Activated T-cell treated with anti-CD3 and anti-CD28 coated beads, Interleukin-2, amount 50 U/mL, for 24 hours (primary cell): ENCODE data around the gene PMEPA1.

Experiments
- DNase-seq: peaks from one replicate; pipeline ENCODE4 v3.0.0-alpha.2; 2020
- H3K27ac Mint-ChIP-seq: 2 replicates; pipeline ENCODE4 v1.8.0; 2020; ENCODE audit warnings: mild to moderate bottlenecking, mixed read lengths
- H3K27me3 Mint-ChIP-seq: 2 replicates; pipeline ENCODE4 v1.8.0; 2020; ENCODE audit warnings: mixed read lengths
- H3K36me3 Mint-ChIP-seq: 2 replicates; pipeline ENCODE4 v1.8.0; 2020; ENCODE audit warnings: low read depth, mixed read lengths
- H3K4me1 Mint-ChIP-seq: 2 replicates; pipeline ENCODE4 v1.8.0; 2020; ENCODE audit warnings: low read depth, mixed read lengths
- H3K4me3 Mint-ChIP-seq: 2 replicates; pipeline ENCODE4 v1.8.0; 2020; ENCODE audit warnings: mild to moderate bottlenecking, moderate library complexity, mixed read lengths
- H3K9me3 Mint-ChIP-seq: 2 replicates; pipeline ENCODE4 v1.8.0; 2020; ENCODE audit warnings: mixed read lengths

PMEPA1 gene

GRCh38 chr20:57675773-57676172, 34.0 kb downstream of the PMEPA1 start:
- no peak overlapping the region for H3K4me3 Mint-ChIP-seq
- peaks cover 16% of the 10 kb centered on the region for H3K4me1 Mint-ChIP-seq
- no peaks in the 10 kb centered on the region for H3K9me3 Mint-ChIP-seq
- no peak overlapping the region for H3K27ac Mint-ChIP-seq
- no peaks in the 10 kb centered on the region for H3K27me3 Mint-ChIP-seq
- DNase-seq, result no peak
- no peaks in the 10 kb centered on the region for H3K36me3 Mint-ChIP-seq

GRCh38 chr20:57672953-57673575, 36.8 kb downstream of the PMEPA1 start:
- H3K36me3 Mint-ChIP-seq, result no peaks in the 10 kb centered on the region
- no peak overlapping the region for H3K27ac Mint-ChIP-seq
- H3K4me1 Mint-ChIP-seq, result peaks cover 7% of the 10 kb centered on the region
- no peak overlapping the region for H3K4me3 Mint-ChIP-seq
- H3K9me3 Mint-ChIP-seq, result no peaks in the 10 kb centered on the region
- DNase-seq, result no peak
- no peaks in the 10 kb centered on the region for H3K27me3 Mint-ChIP-seq

DNA sequence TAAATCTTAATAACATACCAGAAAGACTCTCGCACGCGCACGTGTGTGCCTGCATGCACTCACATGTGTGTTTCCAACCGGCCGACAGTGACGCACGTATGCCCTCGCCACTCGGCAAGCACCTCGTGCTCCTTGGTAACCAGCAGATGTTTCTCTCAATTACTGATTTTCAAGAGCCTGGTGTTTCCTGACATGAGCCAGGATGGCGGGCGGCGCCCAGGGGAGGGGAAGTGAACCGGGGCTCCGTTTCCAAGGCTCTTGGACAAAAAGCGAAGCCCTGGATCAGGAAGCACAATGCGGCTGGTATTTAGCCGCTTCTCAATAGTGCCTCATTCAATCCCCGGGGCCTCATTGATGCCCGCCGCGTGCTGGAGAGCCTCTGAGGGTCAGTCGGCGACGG, 37.7 kb downstream of the PMEPA1 start:
- no peaks in the 10 kb centered on the region for H3K36me3 Mint-ChIP-seq
- no peaks in the 10 kb centered on the region for H3K27me3 Mint-ChIP-seq
- H3K4me1 Mint-ChIP-seq, result peaks cover 7% of the 10 kb centered on the region
- no peaks in the 10 kb centered on the region for H3K9me3 Mint-ChIP-seq
- H3K27ac Mint-ChIP-seq, result no peak overlapping the region
- no peak for DNase-seq
- no peak overlapping the region for H3K4me3 Mint-ChIP-seq

DNA sequence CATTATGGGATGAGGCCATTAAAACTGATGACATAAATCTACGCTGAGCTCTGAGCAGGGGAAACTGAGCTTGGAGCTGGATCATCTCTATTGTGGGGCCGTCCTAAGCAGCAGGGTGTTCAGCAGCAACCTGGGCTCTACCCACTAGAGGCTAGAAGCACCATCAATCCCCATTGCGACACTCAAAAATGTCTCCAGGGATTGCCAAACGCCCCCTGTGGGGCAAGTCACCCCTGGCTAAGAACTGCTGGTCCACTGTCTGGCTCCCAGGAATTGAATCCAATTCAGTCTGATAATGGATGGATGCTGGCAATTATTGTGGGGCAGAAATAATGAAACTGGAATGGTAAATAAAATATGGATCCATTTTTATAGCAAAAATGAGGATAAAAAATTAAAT, 38.2 kb downstream of the PMEPA1 start:
- H3K36me3 Mint-ChIP-seq, result no peaks in the 10 kb centered on the region

DNA sequence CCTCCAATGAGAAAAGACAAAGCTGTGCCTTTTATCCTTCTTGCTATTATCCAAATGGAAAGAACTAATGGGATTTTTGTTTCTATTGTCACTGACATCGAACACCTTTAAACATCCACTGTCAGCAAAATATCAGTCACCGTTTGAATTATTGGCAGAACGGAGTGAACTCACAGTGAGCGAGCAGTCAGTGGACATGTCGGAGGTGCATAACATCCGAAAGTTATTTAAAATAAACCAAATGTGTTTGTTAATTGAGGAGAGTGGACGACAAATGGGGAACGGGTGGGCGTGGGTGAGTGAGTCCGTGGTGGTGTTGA, 38.8 kb downstream of the PMEPA1 start:
- Mint-ChIP-seq H3K4me1 (peaks cover 2% of the 10 kb centered on the region), H3K4me3 (no peak overlapping the region), H3K27ac (no peak overlapping the region), H3K36me3 (no peaks in the 10 kb centered on the region), H3K9me3 (no peaks in the 10 kb centered on the region), H3K27me3 (no peaks in the 10 kb centered on the region)
- no peak for DNase-seq

More for the DNA sequence above, 38.2 kb downstream of the PMEPA1 start:
- no peak for DNase-seq
- no peaks in the 10 kb centered on the region for H3K9me3 Mint-ChIP-seq
- no peak overlapping the region for H3K4me3 Mint-ChIP-seq
- H3K27ac Mint-ChIP-seq, result no peak overlapping the region
- no peaks in the 10 kb centered on the region for H3K27me3 Mint-ChIP-seq
- H3K4me1 Mint-ChIP-seq, result peaks cover 4% of the 10 kb centered on the region

DNA sequence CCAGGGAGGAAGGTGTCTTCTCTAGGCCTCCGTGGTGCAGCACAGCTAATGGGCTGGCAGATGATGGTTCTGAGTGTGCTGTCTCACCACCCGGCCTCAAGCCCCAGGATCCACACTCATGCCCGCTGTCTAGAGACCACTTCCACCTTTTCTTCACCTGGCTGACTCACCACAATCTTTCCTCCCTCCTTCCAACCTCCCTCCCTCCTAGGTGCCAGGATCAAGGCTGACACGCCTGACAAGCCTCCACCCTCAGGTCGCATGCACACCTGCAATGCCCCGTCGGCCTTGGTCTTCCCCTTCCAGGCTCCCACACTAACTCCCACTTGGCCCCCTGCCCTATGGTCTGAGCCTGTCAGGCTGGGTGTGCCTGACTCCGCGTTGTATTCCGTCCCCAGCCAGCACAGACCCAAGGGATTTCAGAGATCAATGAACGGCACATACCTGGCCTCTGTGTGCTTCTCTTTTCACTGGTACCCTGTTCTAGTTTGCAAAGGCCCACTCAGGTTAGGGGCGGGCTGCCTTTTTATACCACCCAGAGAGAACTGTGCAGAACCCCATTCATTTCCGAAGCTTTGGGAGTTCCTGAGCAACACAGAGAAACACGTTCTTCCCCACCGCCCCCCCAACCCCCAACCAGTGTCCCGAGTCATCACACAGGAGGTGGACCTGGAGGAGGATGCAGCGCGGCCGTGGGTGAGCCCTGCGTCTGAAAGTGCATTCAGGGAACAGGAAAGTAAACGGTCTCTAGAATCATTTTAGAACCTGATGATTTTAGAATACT, 39.3 kb downstream of the PMEPA1 start:
- Mint-ChIP-seq H3K4me1 (peaks cover 2% of the 10 kb centered on the region), H3K4me3 (no peak overlapping the region), H3K9me3 (no peaks in the 10 kb centered on the region), H3K36me3 (no peaks in the 10 kb centered on the region), H3K27me3 (no peaks in the 10 kb centered on the region), H3K27ac (no peak overlapping the region)
- DNase-seq, result no peak

DNA sequence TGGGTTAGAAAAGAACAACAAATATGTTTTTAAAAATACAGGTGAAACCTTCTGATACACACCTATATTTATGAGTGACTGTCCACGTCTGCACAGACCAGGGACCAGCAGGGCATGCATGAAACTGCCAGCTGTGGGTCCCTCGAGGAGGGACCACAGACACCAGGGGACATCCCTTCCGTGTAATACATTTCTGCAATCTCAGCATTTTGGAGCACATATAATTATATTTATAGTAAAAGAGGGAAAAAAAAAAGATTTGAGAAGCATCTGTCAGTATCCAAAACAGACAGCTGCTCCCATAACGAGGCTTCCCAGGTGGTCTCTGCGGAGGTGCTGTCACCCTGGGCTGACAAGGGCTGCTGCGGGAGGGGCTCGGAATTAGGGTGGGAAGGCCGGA, 40.2 kb downstream of the PMEPA1 start:
- Mint-ChIP-seq H3K4me3 (no peak overlapping the region), H3K27ac (no peak overlapping the region), H3K4me1 (peaks cover 2% of the 10 kb centered on the region), H3K27me3 (no peaks in the 10 kb centered on the region), H3K9me3 (no peaks in the 10 kb centered on the region), H3K36me3 (no peaks in the 10 kb centered on the region)
- no peak for DNase-seq

- Mint-ChIP-seq H3K9me3 (no peaks in the 10 kb centered on the region), H3K27me3 (no peaks in the 10 kb centered on the region), H3K4me3 (no peak overlapping the region), H3K27ac (no peak overlapping the region), H3K36me3 (no peaks in the 10 kb centered on the region), H3K4me1 (peaks cover 2% of the 10 kb centered on the region)
- DNase-seq, result no peak
These were observed 41.7 kb downstream of the PMEPA1 start for GRCh38 chr20:57667924-57668782.

DNA sequence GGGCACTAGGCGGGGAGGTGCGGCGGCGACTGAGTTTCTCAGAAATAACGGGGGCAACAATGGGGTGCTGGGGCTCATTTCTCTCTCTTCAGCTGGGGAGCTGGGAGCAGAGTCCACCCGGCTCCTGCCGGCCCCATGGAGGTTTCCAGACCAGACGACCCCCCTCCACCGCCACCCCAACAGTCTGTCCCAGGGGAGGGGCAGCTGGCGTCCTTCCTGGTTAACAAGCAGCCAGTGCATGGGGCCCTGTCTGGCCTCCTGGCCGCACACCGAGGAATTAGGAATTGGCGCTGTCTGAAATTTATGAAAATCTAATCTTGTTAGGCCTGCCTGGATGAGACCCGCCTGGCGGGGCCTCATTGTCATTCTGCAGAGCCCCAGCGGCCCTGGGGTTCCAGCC, 42.4 kb downstream of the PMEPA1 start:
- Mint-ChIP-seq H3K4me1 (peaks cover 2% of the 10 kb centered on the region), H3K9me3 (no peaks in the 10 kb centered on the region), H3K27ac (no peak overlapping the region), H3K4me3 (no peak overlapping the region), H3K36me3 (no peaks in the 10 kb centered on the region), H3K27me3 (no peaks in the 10 kb centered on the region)
- no peak for DNase-seq

DNA sequence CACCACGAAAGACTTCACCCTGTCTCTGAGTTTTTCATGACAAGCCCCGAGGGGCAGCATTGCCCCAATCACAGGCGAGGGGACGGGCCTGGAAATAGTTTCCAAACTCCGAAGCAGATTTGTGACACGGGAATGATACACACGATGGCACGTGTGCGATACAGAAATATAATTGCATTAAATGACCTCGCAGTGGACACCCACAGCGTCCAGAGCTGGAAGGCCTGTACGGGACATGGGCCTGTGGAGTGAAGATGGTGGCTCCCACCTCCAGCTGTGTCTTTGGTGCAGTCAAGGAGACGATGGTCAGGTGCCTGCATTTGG, 43.0 kb downstream of the PMEPA1 start:
- DNase-seq, result no peak
- H3K4me3 Mint-ChIP-seq, result no peak overlapping the region
- H3K27me3 Mint-ChIP-seq, result no peaks in the 10 kb centered on the region
- no peaks in the 10 kb centered on the region for H3K9me3 Mint-ChIP-seq
- H3K4me1 Mint-ChIP-seq, result no peaks in the 10 kb centered on the region
- no peaks in the 10 kb centered on the region for H3K36me3 Mint-ChIP-seq
- H3K27ac Mint-ChIP-seq, result no peak overlapping the region

DNA sequence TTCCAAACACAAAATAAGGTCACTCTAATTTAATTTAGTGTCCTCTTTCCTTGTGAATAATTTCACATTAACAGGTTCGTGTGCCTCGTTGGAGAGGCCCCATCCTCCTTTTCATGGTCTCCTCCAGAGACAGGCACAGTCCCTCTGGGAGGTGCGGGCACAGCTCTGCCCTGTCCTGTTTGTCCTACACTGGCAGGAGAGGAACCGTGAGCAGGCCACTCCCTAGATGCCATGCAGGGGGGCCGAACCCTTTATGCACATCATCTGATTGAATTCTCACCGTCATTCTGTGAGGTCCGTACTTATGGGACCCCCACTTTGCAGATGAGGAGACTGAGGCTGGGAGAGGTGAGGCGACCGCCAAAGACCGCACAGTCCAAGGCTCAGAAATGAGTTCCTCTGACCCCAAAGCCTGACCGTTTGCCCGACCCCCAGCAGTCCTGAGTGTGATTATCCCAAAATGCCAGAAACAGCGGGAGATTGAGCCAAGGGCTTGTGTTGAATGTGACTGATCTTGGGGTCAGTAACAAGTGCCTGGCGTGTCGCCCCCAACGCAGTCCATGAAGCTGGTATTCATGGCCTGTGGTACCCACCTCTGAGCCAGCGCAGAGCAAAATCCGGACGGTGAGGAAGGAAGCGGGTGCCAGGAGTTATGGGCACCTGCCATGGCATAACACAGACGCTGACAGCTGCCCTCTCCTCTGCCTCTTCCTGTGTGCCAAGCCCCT, 43.5 kb downstream of the PMEPA1 start:
- Mint-ChIP-seq H3K36me3 (no peaks in the 10 kb centered on the region), H3K9me3 (no peaks in the 10 kb centered on the region), H3K27me3 (no peaks in the 10 kb centered on the region), H3K4me3 (no peak overlapping the region), H3K4me1 (no peaks in the 10 kb centered on the region), H3K27ac (no peak overlapping the region)
- DNase-seq, result no peak

DNA sequence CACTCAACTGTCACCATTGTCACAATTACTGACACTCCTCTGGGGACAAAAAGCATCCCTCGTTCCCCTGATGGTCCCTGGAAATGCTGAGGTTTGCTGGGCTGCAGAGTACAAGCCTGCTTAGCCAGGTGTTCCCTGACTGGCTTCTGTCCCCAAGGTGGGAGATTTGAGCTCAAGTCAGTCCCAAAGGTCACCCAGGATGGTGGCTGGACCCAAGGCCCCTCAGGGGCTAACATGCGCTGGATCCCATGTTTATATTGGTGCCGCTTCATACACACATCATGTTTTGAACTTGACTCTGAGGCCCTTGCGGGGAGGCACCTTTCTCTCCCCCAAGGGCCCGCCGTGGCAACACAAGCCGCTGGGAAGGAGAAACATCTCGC, 44.2 kb downstream of the PMEPA1 start:
- H3K4me3 Mint-ChIP-seq, result no peak overlapping the region
- no peaks in the 10 kb centered on the region for H3K36me3 Mint-ChIP-seq
- no peak overlapping the region for H3K27ac Mint-ChIP-seq
- no peaks in the 10 kb centered on the region for H3K9me3 Mint-ChIP-seq
- no peaks in the 10 kb centered on the region for H3K27me3 Mint-ChIP-seq
- DNase-seq, result no peak
- H3K4me1 Mint-ChIP-seq, result no peaks in the 10 kb centered on the region

- Mint-ChIP-seq H3K4me1 (no peaks in the 10 kb centered on the region), H3K36me3 (no peaks in the 10 kb centered on the region), H3K4me3 (no peak overlapping the region), H3K27ac (no peak overlapping the region), H3K27me3 (no peaks in the 10 kb centered on the region), H3K9me3 (no peaks in the 10 kb centered on the region)
- no peak for DNase-seq
These were observed 44.8 kb downstream of the PMEPA1 start for GRCh38 chr20:57664924-57665588.

GRCh38 chr20:57664476-57664875, 45.3 kb downstream of the PMEPA1 start:
- DNase-seq, result no peak
- Mint-ChIP-seq H3K9me3 (no peaks in the 10 kb centered on the region), H3K27me3 (no peaks in the 10 kb centered on the region)

More at GRCh38 chr20:57664476-57664875, 45.3 kb downstream of the PMEPA1 start:
- no peak overlapping the region for H3K4me3 Mint-ChIP-seq
- no peaks in the 10 kb centered on the region for H3K36me3 Mint-ChIP-seq
- H3K4me1 Mint-ChIP-seq, result no peaks in the 10 kb centered on the region
- no peak overlapping the region for H3K27ac Mint-ChIP-seq
